CD8-positive, alpha-beta memory T cell (primary cell): ENCODE results near the gene SNRNP35. TPM values are rescaled to one million over a fixed set of nuclear protein-coding genes. Genes with fewer than 3 reads are reported as not detected.
"Not testable (repeated sequence)": the region's sequence is repeated elsewhere in the genome, so short reads cannot be mapped to it uniquely, and the experiment has no call there.

ENCODE experiments used
- CTCF ChIA-PET: fragments of 350-600 bp; sonication (Branson Sonifier 250); formaldehyde crosslinking; loops from one replicate; lab custom pipeline; 2021; ENCODE audit warnings: antibody characterized with exemption; lab: Charles Lee
- POLR2A ChIA-PET: fragments of 350-600 bp; sonication (Branson Sonifier 250); formaldehyde crosslinking; loops from one replicate; lab custom pipeline; 2021; ENCODE audit warnings: antibody characterized with exemption; lab: Charles Lee
- DNase-seq, 5 donors: peaks; one replicate each; pipeline versions ENCODE4 v3.0.0 to v3.0.0-alpha.2; 2020 to 2022; ENCODE audit warnings: mixed read lengths in 1 of 5
- H3K27ac ChIP-seq: one replicate; pipeline ENCODE4 v1.7.0; 2013; ENCODE audit warnings: low read depth, mild to moderate bottlenecking, low read length, moderate library complexity
- H3K27me3 ChIP-seq: 2 replicates; pipeline ENCODE4 v1.7.0; 2013; ENCODE audit warnings: low read length, mild to moderate bottlenecking; ENCODE audit not compliant: insufficient read depth, poor library complexity, severe bottlenecking
- H3K36me3 ChIP-seq: 2 replicates; pipeline ENCODE4 v1.7.0; 2013; ENCODE audit warnings: mild to moderate bottlenecking, low read length, moderate library complexity; ENCODE audit not compliant: insufficient read depth
- H3K4me1 ChIP-seq: 2 replicates; pipeline ENCODE4 v1.7.0; 2013; ENCODE audit warnings: mild to moderate bottlenecking, low read length, moderate library complexity; ENCODE audit not compliant: insufficient read depth
- H3K4me3 ChIP-seq: 2 replicates; pipeline ENCODE4 v1.7.0; 2013; ENCODE audit warnings: mild to moderate bottlenecking, low read length
- H3K9me3 ChIP-seq: 2 replicates; pipeline ENCODE4 v1.7.0; 2013; ENCODE audit warnings: mild to moderate bottlenecking, low read length
- H3K27ac Mint-ChIP-seq, 8 donors: one replicate each; pipeline ENCODE4 v1.8.0; 2020 to 2021; ENCODE audit warnings: mixed read lengths in 8 of 8, mild to moderate bottlenecking in 6 of 8, inconsistent platforms in 3 of 8, moderate library complexity in 3 of 8
- H3K27me3 Mint-ChIP-seq, 2 donors: one replicate each; pipeline ENCODE4 v1.8.0; 2020 to 2021; ENCODE audit warnings: mixed read lengths in 2 of 2, mild to moderate bottlenecking in 1 of 2, moderate library complexity in 1 of 2
- H3K36me3 Mint-ChIP-seq, 3 donors: one replicate each; pipeline ENCODE4 v1.8.0; 2020 to 2021; ENCODE audit warnings: mixed read lengths in 3 of 3, inconsistent platforms in 1 of 3, mild to moderate bottlenecking in 1 of 3
- H3K4me1 Mint-ChIP-seq, 3 donors: one replicate each; pipeline ENCODE4 v1.8.0; 2020 to 2021; ENCODE audit warnings: mixed read lengths in 3 of 3, inconsistent platforms in 1 of 3, mild to moderate bottlenecking in 1 of 3
- H3K4me3 Mint-ChIP-seq, 7 donors: one replicate each; pipeline ENCODE4 v1.8.0; 2020 to 2021; ENCODE audit warnings: mixed read lengths in 7 of 7, mild to moderate bottlenecking in 6 of 7, moderate library complexity in 4 of 7, inconsistent platforms in 2 of 7
- H3K9me3 Mint-ChIP-seq, 5 donors: one replicate each; pipeline ENCODE4 v1.8.0; 2020 to 2022; ENCODE audit warnings: mixed read lengths in 5 of 5, mild to moderate bottlenecking in 3 of 5, moderate library complexity in 2 of 5, inconsistent platforms in 1 of 5
- polyA plus RNA-seq: library from polyadenylated mRNA; unstranded; fragments of 300-500 nt; fragmentation: Illumina TruSeq; gene quantifications from one replicate; pipeline ENCODE4 v1.2.3, GENCODE V29; 2021
- total RNA-seq, 2 experiments: library from RNA; stranded (reverse); gene quantifications; one replicate each; pipeline ENCODE4 v1.2.3, GENCODE V29; 2021

SNRNP35 gene
- total and polyA plus RNA-seq, 3 experiments from 2014 or later: 21.9 to 26.5 (median 23.8) TPM

DNA sequence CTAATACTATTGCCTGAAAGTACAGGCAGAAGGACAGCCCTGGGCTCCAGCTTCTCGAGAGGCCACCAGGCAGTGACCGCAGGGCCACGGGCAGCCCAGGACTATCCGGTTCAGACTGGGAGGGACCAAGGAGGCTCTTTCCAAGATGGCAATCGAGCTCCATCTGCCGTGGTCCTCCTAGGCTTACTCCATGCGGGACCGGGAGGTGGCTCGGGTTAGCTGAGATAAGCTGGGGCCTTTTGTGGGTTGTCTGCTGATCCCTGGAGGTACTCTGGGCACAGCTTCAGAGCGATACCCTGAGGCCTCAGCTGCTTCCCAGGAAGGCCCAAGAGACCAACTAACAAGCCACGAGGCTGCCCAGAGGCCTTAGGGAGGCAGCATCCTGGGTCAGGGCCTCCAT lies 33.1 kb downstream of the SNRNP35 start:
- no peak overlapping the region for H3K4me3 Mint-ChIP-seq
- H3K27ac Mint-ChIP-seq: no peak overlapping the region
- H3K36me3 Mint-ChIP-seq: peaks cover 0 to 5% (median 3%) of the 10 kb centered on the region in 3 donors
- H3K4me1 Mint-ChIP-seq: peaks cover 0 to 1% (median 0%) of the 10 kb centered on the region in 3 donors
- no peaks in the 10 kb centered on the region for H3K9me3 Mint-ChIP-seq
- POLR2A ChIA-PET: no interaction called here
- no peak overlapping the region for H3K4me3 ChIP-seq
- H3K27me3 ChIP-seq: no peaks in the 10 kb centered on the region
- H3K9me3 ChIP-seq: no peaks in the 10 kb centered on the region
- DNase-seq: no peak
- H3K36me3 ChIP-seq: no peaks in the 10 kb centered on the region
- no peaks in the 10 kb centered on the region for H3K27me3 Mint-ChIP-seq
- H3K4me1 ChIP-seq: no peaks in the 10 kb centered on the region
- H3K27ac ChIP-seq: no peak overlapping the region
- CTCF ChIA-PET: no interaction called here

GRCh38 chr12:123491481-123491880 lies 33.5 kb downstream of the SNRNP35 start:
- Mint-ChIP-seq H3K27me3 (no peaks in the 10 kb centered on the region), H3K4me3 (no peak overlapping the region), H3K9me3 (no peaks in the 10 kb centered on the region), H3K27ac (no peak overlapping the region), H3K4me1 (no peaks in the 10 kb centered on the region), H3K36me3 (peaks cover 0 to 4% (median 3%) of the 10 kb centered on the region in 3 donors)
- no peaks in the 10 kb centered on the region for H3K4me1 ChIP-seq
- no peak overlapping the region for H3K27ac ChIP-seq
- no peak overlapping the region for H3K4me3 ChIP-seq
- ChIA-PET CTCF (no interaction called here), POLR2A (no interaction called here)
- no peaks in the 10 kb centered on the region for H3K27me3 ChIP-seq
- DNase-seq: no peak
- no peaks in the 10 kb centered on the region for H3K9me3 ChIP-seq
- H3K36me3 ChIP-seq: no peaks in the 10 kb centered on the region

DNA sequence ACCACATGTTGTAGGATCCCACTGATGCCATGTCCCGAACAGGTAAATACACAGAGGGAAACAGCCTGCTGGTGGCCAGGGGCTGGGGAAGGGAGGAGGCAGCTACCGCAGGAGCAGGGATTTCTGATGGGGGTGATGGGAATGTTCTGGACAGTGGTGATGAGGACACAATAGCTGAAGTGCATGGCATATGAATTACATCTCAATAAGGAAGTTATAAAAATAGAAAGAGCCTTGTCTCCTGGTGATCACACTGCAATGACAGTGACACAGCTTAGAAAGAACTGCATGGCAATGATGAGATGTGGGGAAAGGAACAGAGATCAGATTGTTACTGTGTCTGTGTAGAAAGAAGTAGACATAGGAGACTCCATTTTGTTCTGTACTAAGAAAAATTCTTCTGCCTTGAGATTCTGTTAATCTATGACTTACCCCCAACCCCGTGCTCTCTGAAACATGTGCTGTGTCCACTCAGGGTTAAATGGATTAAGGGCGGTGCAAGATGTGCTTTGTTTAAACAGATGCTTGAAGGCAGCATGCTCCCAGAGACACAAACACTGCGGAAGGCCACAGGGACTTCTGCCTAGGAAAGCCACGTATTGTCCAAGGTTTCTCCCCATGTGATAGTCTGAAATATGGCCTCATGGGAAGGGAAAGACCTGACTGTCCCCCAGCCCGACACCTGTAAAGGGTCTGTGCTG lies 34.5 kb downstream of the SNRNP35 start:
- peak overlapping the region in 2 of 8 donors; percentile 45 to 78 for H3K27ac Mint-ChIP-seq
- H3K27me3 Mint-ChIP-seq, CTCF ChIA-PET, H3K4me1 Mint-ChIP-seq, H3K4me3 ChIP-seq, H3K27me3 ChIP-seq, H3K4me3 Mint-ChIP-seq, H3K4me1 ChIP-seq, DNase-seq, H3K9me3 ChIP-seq, H3K36me3 ChIP-seq, H3K36me3 Mint-ChIP-seq, H3K27ac ChIP-seq, POLR2A ChIA-PET, H3K9me3 Mint-ChIP-seq: not testable (repeated sequence)

DNA sequence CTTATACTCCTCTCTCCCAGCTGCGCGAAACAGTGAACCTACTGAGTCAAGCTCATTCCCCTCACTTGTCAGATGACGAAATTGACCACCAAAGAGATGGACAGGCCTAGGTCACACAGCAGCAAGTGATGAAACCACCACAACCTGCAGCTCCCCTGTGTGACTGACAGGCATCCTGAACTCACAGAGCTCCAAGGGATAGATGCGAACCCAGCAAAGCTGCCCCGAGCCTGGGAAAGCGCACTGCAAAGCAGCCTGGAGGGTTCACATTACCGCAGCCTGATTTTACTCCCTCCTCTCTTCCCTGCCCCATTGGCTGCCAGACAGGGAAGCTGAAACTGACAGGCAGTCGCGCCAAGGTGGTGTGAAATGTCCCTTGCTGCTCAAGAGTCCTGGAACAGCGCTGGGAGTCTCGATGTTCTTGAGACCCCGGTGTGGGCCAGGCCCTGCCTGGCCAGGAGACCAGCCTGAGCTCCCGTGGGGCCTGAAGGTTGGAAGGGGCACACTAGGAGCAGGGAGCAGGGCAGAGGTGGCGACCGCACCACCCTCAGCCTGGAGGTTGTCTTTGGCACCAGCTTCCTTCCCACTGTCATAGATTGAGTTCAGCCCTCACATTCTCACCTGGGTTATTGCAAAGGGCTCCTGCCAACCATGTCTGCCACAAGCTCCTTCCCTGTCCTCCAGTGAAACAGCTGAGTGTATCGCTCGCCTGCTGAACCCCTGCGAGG lies 36.3 kb downstream of the SNRNP35 start:
- no peak for DNase-seq
- Mint-ChIP-seq H3K27me3 (no peaks in the 10 kb centered on the region), H3K9me3 (no peaks in the 10 kb centered on the region), H3K4me1 (no peaks in the 10 kb centered on the region), H3K4me3 (no peak overlapping the region), H3K27ac (peak overlapping the region in 1 of 8 donors; percentile 68), H3K36me3 (peaks cover 5 to 7% (median 6%) of the 10 kb centered on the region in 3 donors)
- no peaks in the 10 kb centered on the region for H3K27me3 ChIP-seq
- no peaks in the 10 kb centered on the region for H3K4me1 ChIP-seq
- H3K9me3 ChIP-seq: no peaks in the 10 kb centered on the region
- no peak overlapping the region for H3K27ac ChIP-seq
- no peaks in the 10 kb centered on the region for H3K36me3 ChIP-seq
- POLR2A ChIA-PET: interaction anchor here (0.7 kb wide), 1 partner anchor 10 kb away, joined by 3 read pairs; no protein-coding TSS in a partner anchor
- H3K4me3 ChIP-seq: no peak overlapping the region
- CTCF ChIA-PET: no interaction called here

GRCh38 chr12:123497065-123497464 lies 39.1 kb downstream of the SNRNP35 start:
- Histone ChIP-seq H3K9me3 (no peaks in the 10 kb centered on the region), H3K4me3 (no peak overlapping the region), H3K36me3 (no peaks in the 10 kb centered on the region), H3K27ac (no peak overlapping the region), H3K4me1 (no peaks in the 10 kb centered on the region), H3K27me3 (no peaks in the 10 kb centered on the region)
- Mint-ChIP-seq H3K27ac (peak overlapping the region in 1 of 8 donors; percentile 73), H3K4me1 (no peaks in the 10 kb centered on the region), H3K36me3 (peaks cover 5 to 7% (median 6%) of the 10 kb centered on the region in 3 donors), H3K9me3 (no peaks in the 10 kb centered on the region), H3K27me3 (no peaks in the 10 kb centered on the region), H3K4me3 (no peak overlapping the region)
- no peak for DNase-seq
- POLR2A ChIA-PET: no interaction called here
- CTCF ChIA-PET: no interaction called here

- Histone ChIP-seq H3K4me1 (no peaks in the 10 kb centered on the region), H3K27me3 (no peaks in the 10 kb centered on the region), H3K4me3 (no peak overlapping the region), H3K9me3 (no peaks in the 10 kb centered on the region), H3K27ac (no peak overlapping the region), H3K36me3 (no peaks in the 10 kb centered on the region)
- Mint-ChIP-seq H3K4me3 (no peak overlapping the region), H3K27ac (no peak overlapping the region), H3K27me3 (no peaks in the 10 kb centered on the region), H3K4me1 (no peaks in the 10 kb centered on the region), H3K36me3 (peaks cover 3 to 7% (median 5%) of the 10 kb centered on the region in 3 donors), H3K9me3 (no peaks in the 10 kb centered on the region)
- POLR2A ChIA-PET: no interaction called here
- CTCF ChIA-PET: no interaction called here
- no peak for DNase-seq
Observed at GRCh38 chr12:123498126-123498825, 40.3 kb downstream of the SNRNP35 start.

DNA sequence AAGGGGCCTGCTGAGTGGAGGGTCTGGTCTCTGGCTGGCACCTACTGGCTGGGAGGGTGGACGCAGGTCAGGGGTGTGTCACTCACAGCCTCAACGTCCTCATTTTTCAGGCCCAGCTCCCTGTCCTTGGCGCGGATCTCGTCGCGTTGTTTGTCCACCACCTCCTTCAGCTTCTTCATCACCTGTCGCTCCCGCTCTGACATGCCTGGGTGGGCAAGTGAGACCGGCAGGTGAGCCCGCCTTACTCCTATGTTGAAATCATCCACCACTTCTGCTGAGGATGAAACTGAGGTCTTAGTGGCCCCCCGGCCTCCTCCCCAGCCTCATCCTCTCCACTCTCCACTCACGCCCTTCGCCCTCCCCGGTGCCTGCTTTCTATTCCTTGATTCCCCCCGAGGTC lies 41.4 kb downstream of the SNRNP35 start:
- no peaks in the 10 kb centered on the region for H3K9me3 Mint-ChIP-seq
- DNase-seq: no peak
- H3K4me1 ChIP-seq: no peaks in the 10 kb centered on the region
- no peaks in the 10 kb centered on the region for H3K27me3 Mint-ChIP-seq
- H3K4me3 ChIP-seq: no peak overlapping the region
- no peaks in the 10 kb centered on the region for H3K36me3 ChIP-seq
- H3K4me1 Mint-ChIP-seq: no peaks in the 10 kb centered on the region
- H3K36me3 Mint-ChIP-seq: peaks cover 3 to 5% (median 5%) of the 10 kb centered on the region in 3 donors
- no peaks in the 10 kb centered on the region for H3K9me3 ChIP-seq
- H3K4me3 Mint-ChIP-seq: no peak overlapping the region
- POLR2A ChIA-PET: interaction anchor here (0.6 kb wide), 2 partner anchors 71 to 90 kb away, joined by 3 read pairs; no protein-coding TSS in a partner anchor
- no peak overlapping the region for H3K27ac ChIP-seq
- CTCF ChIA-PET: interaction anchor here (0.7 kb wide), 1 partner anchor 61 kb away, joined by 3 read pairs; no protein-coding TSS in a partner anchor
- H3K27me3 ChIP-seq: no peaks in the 10 kb centered on the region
- H3K27ac Mint-ChIP-seq: peak overlapping the region in 1 of 8 donors; percentile 54
